ENCODE measurements around the gene CDH26.
"Not testable (repeated sequence)": the region's sequence is repeated elsewhere in the genome, so short reads cannot be mapped to it uniquely, and the experiment has no call there.

Gene CDH26

DNA sequence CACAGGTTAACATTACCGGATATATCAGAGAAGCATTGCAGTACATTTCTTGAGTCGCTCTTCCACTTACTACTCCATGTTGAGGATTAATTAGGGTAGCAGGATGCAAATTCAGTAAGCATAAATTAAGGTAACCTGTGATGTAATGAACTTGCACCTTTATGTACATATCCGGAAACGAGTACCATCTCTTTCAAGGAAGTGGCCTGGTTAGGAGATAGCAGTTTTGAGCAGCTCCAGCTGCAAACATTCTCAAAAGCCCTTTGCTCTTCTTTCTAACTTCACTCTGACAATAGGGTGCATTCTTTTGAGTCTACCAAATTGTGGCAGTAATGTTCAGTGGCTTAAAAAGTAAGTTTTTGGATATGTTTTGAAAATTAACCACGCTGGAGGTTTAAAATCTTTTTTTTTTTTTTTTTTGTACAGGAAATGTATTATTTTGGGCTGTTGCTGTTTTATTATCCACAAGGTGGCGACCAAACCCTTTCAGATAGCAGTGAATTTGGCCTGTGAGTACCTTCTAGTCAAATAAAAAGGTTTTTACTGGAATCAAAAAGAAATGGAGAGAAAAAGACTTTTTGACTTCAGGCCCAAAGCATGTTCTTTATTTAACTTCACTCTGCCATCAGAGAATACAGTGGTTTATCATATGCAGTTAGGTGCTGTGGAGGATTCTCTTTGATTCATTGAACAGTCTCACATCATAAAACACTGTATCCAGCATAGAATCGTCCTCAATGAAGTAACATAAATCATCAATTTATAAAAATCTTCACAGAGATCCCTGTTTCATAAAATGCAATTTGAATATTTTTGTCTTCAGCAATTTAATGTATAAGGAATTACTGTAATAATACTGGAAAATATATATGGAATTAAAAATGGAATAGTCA is 9.1 kb upstream of the CDH26 start:
- H3K4me3 ChIP-seq (ENCODE audit: low read depth, low read length): no peak overlapping the region

DNA sequence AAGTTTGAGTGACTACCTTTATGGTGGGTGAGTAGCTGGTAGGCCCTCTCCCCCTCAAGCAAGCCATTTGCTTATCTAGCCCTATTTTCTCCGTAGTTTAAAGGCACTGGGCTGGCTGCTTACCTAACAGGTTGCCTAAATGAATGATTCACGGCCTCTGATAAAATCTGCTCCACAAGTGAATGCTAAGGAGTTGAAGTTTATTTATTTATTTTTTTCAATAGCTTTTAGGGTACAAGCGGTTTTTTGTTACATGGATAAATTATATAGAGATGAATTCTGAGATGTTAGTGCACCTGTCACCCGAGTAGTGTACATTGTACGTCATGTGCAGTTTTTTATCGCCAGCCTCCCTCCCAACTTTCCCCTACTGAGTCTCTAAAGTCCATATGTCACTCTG is 8.3 kb upstream of the CDH26 start:
- H3K4me3 ChIP-seq (ENCODE audit: low read depth, low read length): no peak overlapping the region
- TF ChIP-seq, protein P1, sequence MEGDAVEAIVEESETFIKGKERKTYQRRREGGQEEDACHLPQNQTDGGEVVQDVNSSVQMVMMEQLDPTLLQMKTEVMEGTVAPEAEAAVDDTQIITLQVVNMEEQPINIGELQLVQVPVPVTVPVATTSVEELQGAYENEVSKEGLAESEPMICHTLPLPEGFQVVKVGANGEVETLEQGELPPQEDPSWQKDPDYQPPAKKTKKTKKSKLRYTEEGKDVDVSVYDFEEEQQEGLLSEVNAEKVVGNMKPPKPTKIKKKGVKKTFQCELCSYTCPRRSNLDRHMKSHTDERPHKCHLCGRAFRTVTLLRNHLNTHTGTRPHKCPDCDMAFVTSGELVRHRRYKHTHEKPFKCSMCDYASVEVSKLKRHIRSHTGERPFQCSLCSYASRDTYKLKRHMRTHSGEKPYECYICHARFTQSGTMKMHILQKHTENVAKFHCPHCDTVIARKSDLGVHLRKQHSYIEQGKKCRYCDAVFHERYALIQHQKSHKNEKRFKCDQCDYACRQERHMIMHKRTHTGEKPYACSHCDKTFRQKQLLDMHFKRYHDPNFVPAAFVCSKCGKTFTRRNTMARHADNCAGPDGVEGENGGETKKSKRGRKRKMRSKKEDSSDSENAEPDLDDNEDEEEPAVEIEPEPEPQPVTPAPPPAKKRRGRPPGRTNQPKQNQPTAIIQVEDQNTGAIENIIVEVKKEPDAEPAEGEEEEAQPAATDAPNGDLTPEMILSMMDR (IDR thresholded peaks at IDR 0.05; ENCODE audit: borderline replicate concordance, insufficient read depth, low read depth, low read length): no peak

More for the DNA sequence above, 9.1 kb upstream of the CDH26 start:
- TF ChIP-seq, protein P1 (IDR thresholded peaks at IDR 0.05; ENCODE audit: borderline replicate concordance, insufficient read depth, low read depth, low read length): peak; percentile 28; the same call in 1 of the 2 replicates

DNA sequence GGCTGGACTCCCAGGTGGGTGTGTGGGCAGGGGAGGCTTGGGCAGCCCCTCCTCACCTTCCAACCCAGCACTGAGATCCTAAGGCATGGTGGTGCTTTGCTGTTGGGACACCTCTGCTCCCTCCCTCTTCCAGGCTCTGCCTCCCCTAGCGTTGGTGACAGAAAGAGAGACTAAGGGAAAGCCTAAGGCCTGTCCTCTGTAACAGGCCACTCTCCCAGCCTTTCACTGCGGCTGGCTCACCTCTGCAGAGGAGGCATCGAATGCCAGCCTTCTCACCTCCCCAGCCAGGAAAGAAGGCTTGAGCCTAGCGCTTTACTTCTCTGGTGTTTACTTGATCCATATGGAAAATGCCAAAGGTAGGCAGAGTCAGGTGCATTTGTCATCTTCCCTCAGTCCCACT is 3.5 kb upstream of the CDH26 start:
- TF ChIP-seq, protein P1 (IDR thresholded peaks at IDR 0.05; ENCODE audit: borderline replicate concordance, insufficient read depth, low read depth, low read length): no peak
- H3K4me3 ChIP-seq (ENCODE audit: low read depth, low read length): no peak overlapping the region

DNA sequence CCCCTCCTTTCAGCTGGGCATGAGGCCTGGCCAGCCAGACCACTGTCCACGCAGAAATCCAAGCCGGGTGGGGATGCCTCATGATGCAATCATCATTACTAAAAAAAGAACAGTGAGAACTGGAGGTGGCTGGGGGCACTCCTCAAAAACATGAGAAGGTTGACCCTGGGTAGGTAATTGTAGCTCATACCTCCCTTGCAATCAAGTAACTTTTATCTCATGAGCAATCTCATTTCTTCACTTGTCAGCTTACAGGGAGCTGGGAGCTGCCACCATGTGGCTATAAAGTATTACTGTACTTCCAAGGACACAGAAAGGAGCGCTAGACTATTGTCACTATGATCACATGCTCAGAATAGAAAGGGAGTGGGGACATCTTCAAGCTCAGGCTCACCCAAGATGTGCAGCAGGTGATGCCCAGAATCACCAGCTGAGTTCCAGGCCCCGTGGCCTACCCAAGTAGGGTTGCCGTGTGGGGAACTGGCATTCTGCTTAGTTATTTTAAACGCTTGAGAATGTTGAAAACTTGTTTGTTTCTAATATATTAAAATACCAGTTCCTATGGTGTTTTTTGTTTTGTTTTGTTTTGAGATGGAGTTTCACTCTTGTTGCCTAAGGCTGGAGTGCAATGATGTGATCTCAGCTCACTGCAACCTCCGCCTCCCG is 3.0 kb upstream of the CDH26 start:
- TF ChIP-seq, protein P1 (IDR thresholded peaks at IDR 0.05; ENCODE audit: borderline replicate concordance, insufficient read depth, low read depth, low read length): peak; percentile 13; the same call in 1 of the 2 replicates
- no peak overlapping the region for H3K4me3 ChIP-seq (ENCODE audit: low read depth, low read length)

DNA sequence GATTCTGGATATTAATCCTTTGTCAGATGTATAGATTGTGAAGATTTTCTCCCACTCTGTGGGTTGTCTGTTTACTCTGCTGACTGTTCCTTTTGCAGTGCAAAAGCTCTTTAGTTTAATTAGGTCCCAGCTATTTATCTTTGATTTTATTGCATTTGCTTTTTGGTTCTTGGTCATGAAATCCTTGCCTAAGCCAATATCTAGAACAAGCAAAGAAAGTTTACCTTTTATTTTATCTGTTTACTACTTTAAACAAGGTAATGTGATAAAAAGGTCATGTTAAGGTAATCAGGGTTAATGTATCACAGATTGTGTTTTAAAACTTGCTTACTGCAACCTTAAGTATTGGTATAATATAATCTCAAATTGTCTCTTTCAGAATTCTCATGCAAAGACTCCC is 655 bp upstream of the CDH26 start:
- not testable (repeated sequence) for H3K4me3 ChIP-seq (ENCODE audit: low read depth, low read length)

DNA sequence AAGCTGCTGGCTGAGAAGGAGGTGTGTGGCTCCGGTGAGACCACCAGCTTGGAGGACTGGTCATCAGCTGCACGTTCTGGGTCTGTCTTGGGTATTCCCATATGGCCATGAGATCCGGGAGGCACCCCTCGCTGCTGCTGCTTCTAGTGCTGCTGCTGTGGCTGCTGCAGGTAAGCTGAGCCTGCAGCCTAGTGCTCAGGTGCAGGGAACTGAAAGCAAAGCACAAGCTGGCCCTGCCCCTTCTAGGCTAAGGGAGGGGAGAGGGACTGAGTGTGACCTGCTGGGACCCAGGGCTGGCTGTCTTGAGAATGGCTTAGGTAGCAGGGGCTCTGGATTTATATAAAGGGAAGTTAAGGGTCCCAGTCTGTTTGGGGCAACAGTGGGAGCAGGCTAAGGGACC is 403 bp downstream of the CDH26 start:
- TF ChIP-seq, protein P1 (IDR thresholded peaks at IDR 0.05; ENCODE audit: borderline replicate concordance, insufficient read depth, low read depth, low read length): no peak
- H3K4me3 ChIP-seq (ENCODE audit: low read depth, low read length): no peak overlapping the region

DNA sequence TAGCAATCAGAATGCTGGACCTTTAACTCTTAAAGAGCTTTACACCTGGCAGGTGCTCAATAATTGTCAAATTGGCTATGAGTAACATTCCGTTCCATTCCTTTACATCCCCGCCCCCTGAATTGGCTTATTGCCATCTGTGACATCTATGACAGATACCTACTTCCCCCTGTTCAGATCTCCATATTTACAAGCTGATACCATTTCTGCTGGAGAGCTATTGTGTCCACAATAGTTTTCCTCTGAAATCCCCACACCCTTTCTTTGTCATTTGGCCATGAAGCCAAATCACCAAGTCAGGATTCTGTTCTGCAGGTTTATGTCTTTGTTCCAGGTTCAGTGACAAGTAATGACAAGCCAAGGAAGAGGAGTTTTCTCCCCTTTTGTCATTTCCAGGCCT is 3.2 kb downstream of the CDH26 start:
- H3K4me3 ChIP-seq (ENCODE audit: low read depth, low read length): no peak overlapping the region
- TF ChIP-seq, protein P1 (IDR thresholded peaks at IDR 0.05; ENCODE audit: borderline replicate concordance, insufficient read depth, low read depth, low read length): no peak

All from GM12875 (cell line).